Esophagus muscularis mucosa (tissue), 4 donors: ENCODE data around the gene COG5.

ENCODE experiments used
- EP300 ChIP-seq: sonication (generic); formaldehyde crosslinking; IDR thresholded peaks from one replicate; pipeline ENCODE4 v1.6.1; 2017; ENCODE audit warnings: antibody characterized with exemption
- POLR2A ChIP-seq: fragments of 450-650 bp; IDR thresholded peaks from one replicate; pipeline ENCODE4 v1.6.1; 2017; ENCODE audit warnings: antibody characterized with exemption, moderate library complexity, mild to moderate bottlenecking, low read depth
- POLR2AphosphoS5 ChIP-seq, 2 donors: sonication (generic); formaldehyde crosslinking; IDR thresholded peaks; one replicate each; pipeline ENCODE4 v1.6.1; 2017; ENCODE audit warnings: antibody characterized with exemption in 2 of 2
- TF ChIP-seq, protein P1 (sequence below), 3 experiments: fragments of 200-600 bp in 2 of 3; fragments of 450-650 bp in 1 of 3; sonication (generic) in 2 of 3; IDR thresholded peaks; one replicate each; pipeline ENCODE4 v1.5.1; 2017 to 2019; ENCODE audit warnings: antibody characterized with exemption in 3 of 3, mild to moderate bottlenecking in 2 of 3, moderate library complexity in 1 of 3

DNA sequence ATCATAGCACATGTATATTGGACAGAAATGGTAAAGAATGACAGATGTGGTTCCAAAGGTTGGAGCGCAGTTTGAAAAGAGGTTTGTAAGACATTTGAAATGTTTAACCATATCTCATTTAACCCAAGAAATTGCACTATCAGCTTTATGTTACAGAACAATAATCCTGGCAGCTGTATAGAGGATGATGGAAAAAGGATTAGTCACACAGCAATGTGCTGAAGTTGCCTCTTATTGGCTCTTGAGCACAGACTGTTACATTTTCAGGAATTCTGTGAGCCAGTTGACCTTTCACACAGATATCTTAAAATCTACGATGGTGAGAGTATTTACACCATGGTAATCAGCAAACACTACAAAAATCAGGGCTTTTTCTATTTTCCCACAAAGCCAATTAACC, 3.9 kb downstream of the COG5 start:
- TF ChIP-seq POLR2A (no peak), POLR2AphosphoS5 (IDR thresholded peaks at IDR 0.05) (no peak), EP300 (no peak)
- TF ChIP-seq, protein P1, sequence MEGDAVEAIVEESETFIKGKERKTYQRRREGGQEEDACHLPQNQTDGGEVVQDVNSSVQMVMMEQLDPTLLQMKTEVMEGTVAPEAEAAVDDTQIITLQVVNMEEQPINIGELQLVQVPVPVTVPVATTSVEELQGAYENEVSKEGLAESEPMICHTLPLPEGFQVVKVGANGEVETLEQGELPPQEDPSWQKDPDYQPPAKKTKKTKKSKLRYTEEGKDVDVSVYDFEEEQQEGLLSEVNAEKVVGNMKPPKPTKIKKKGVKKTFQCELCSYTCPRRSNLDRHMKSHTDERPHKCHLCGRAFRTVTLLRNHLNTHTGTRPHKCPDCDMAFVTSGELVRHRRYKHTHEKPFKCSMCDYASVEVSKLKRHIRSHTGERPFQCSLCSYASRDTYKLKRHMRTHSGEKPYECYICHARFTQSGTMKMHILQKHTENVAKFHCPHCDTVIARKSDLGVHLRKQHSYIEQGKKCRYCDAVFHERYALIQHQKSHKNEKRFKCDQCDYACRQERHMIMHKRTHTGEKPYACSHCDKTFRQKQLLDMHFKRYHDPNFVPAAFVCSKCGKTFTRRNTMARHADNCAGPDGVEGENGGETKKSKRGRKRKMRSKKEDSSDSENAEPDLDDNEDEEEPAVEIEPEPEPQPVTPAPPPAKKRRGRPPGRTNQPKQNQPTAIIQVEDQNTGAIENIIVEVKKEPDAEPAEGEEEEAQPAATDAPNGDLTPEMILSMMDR (IDR thresholded peaks at IDR 0.05): no peak
